ENCODE data around the gene TMEM80. TPM values are rescaled to one million over a fixed set of nuclear protein-coding genes. Genes with fewer than 3 reads are reported as not detected.

TMEM80 gene
- total and polyA plus RNA-seq, 2 of the 4 experiments (the other 2 are of a cell fraction): 5.6 to 21.7 TPM

DNA sequence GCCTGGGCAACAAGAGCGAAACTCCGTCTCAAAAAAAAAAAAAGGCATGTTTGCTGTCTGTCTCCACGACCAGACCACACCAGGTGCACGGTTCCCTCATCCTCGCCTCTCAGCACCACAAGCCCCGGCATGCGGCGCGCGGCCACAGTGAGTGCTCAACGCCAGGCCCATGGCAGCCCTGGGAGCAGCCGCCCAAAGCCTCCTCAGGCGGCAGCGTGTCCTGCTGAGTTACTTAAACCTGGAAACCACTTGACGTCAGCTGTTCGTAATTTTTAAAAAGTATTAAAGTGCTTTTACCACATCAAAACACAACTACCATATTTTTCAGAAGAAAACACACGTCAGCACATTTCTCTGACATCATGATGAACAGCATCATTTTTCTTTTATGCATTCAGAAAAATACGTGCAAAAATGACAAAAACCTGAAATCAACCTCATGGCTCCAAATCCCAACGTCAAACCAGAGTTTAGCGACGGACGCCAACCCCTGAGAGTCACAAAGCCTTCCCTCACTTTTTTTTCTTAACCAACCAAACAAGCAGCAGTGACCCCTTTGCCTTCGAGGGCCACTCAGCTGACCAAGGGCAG lies 2.7 kb upstream of the TMEM80 start:
- Histone ChIP-seq H2BK5ac (ENCODE audit: low read depth, low read length, poor library complexity, severe bottlenecking) (no peak overlapping the region), H3K27me3 (ENCODE audit: control insufficient read depth, insufficient read depth, low read length) (no peaks in the 10 kb centered on the region), H2AK9ac (replicated peaks; ENCODE audit: low read depth, low read length, poor library complexity) (peak overlapping the region; percentile 23), H3K4me1 (ENCODE audit: control insufficient read depth, insufficient read depth, low read length) (peaks cover 19% of the 10 kb centered on the region), H2AK5ac (ENCODE audit: low read depth, low read length) (no peak overlapping the region), H4K91ac (ENCODE audit: insufficient read depth, low read depth, low read length) (no peak overlapping the region), H3K9me1 (ENCODE audit: insufficient read depth, low read length) (peaks cover 23% of the 10 kb centered on the region), H4K5ac (ENCODE audit: low read depth, low read length) (no peak overlapping the region), H3K36me3 (ENCODE audit: control insufficient read depth, insufficient read depth, low read length) (peaks cover 19% of the 10 kb centered on the region), H3K56ac (ENCODE audit: extremely low read depth, insufficient read depth, low read length) (no peak overlapping the region), H2BK120ac (ENCODE audit: low read depth, low read length) (no peak overlapping the region), H3K9me3 (ENCODE audit: control insufficient read depth, insufficient read depth, low read length) (no peaks in the 10 kb centered on the region), H3K4ac (ENCODE audit: low read depth, low read length) (no peak overlapping the region), H3K14ac (replicated peaks; ENCODE audit: low read depth, low read length) (0 out of 2 replicates have a peak overlapping the region, but pooled peaks have one; percentile 14), H3K9ac (ENCODE audit: low read depth, low read length) (peak overlapping the region; percentile 18; the same call in 1 of the 2 replicates), H3K18ac (ENCODE audit: low read depth, low read length) (no peak overlapping the region), H3K27ac (ENCODE audit: insufficient read depth, low read length) (no peak overlapping the region), H3K79me1 (ENCODE audit: low read depth in 1 of 2, low read length in 2 of 2) (peaks cover 22 to 60% of the 10 kb centered on the region in 2 experiments), H3K23ac (ENCODE audit: low read depth, low read length) (peak overlapping the region; percentile 74; the same call in 1 of the 2 replicates), H3K4me2 (ENCODE audit: low read depth, low read length) (peak overlapping the region; percentile 82; the same call in 1 of the 2 replicates), H4K20me1 (ENCODE audit: insufficient read depth, low read length) (peaks cover 33% of the 10 kb centered on the region), H2BK20ac (ENCODE audit: low read depth, low read length) (no peak overlapping the region), H2AFZ (replicated peaks; ENCODE audit: low read length, poor library complexity) (peak overlapping the region; percentile 8), H2BK15ac (ENCODE audit: low read depth, low read length) (no peak overlapping the region), H3K4me3 (ENCODE audit: insufficient read depth, low read depth, low read length) (0 out of 2 replicates have a peak overlapping the region, but pooled peaks have one; percentile 4), H4K8ac (ENCODE audit: low read depth in 2 of 2, low read length in 2 of 2) (no peak overlapping the region)
- DNase-seq (no peak), ATAC-seq (ENCODE audit: low read depth) (no peak)
- intact Hi-C loops (cut with micrococcal nuclease): no loop called here
- WGBS, 2 experiments (ENCODE audit: extremely low coverage in 2 of 2, insufficient read length in 1 of 2): 76% methylated on average over 10 of the region's 23 CpGs; no CpG with 5 or more reads in 1 of the 2 experiments
- ChIA-PET CTCF (interaction anchor here (0.6 kb wide), 1 partner anchor 23 kb away, joined by 3 read pairs; no protein-coding TSS in a partner anchor), POLR2A (ENCODE audit: unreplicated experiment) (no interaction called here)
- BruUV-seq (replicated peaks): no TSS peak
- TF ChIP-seq POLR2A (IDR thresholded peaks at IDR 0.05; ENCODE audit: low read depth, low read length) (no peak), MAFK (IDR thresholded peaks at IDR 0.05; ENCODE audit: low read depth, low read length) (peak; percentile 90)
- in situ Hi-C loops (cut with MboI; ENCODE audit: low sequenced_read_pairs): no loop called here
- dilution Hi-C loops (cut with HindIII; ENCODE audit: low sequenced_read_pairs, unreplicated experiment): no loop called here
